DND-41 (cell line): ENCODE results near the gene TRIB2.

Experiments used
- EZH2 ChIP-seq: IDR thresholded peaks from 3 replicates; pipeline ENCODE4 v1.6.1; 2012; ENCODE audit warnings: borderline replicate concordance, low read depth, mild to moderate bottlenecking, moderate library complexity, low read length, inconsistent platforms; ENCODE audit not compliant: severe bottlenecking
- TF ChIP-seq, protein P1 (sequence below): IDR thresholded peaks from 2 replicates; pipeline ENCODE4 v1.5.1; 2012; ENCODE audit warnings: borderline replicate concordance, low read length, moderate library complexity, mild to moderate bottlenecking; ENCODE audit not compliant: poor library complexity, severe bottlenecking; ENCODE audit errors: extremely low read depth

DNA sequence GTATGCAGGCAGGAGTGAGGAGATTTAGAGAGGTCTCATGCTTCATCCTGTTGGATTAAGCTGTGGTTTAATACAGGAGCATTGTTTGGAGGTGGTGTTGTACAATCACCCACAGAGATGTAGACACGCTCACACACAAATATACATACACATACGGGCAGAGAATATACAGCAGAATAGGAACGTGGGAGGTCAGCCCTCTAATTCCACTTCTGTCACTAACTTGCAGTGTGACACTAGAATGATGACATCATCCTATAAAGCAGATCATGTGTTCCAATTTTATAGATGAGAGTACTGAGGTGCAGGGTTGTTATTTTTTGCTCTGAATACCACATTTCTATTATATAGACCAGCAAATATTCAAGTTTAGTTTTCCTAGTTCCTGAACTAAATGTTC is 54.4 kb downstream of the TRIB2 start:
- TF ChIP-seq, protein P1, sequence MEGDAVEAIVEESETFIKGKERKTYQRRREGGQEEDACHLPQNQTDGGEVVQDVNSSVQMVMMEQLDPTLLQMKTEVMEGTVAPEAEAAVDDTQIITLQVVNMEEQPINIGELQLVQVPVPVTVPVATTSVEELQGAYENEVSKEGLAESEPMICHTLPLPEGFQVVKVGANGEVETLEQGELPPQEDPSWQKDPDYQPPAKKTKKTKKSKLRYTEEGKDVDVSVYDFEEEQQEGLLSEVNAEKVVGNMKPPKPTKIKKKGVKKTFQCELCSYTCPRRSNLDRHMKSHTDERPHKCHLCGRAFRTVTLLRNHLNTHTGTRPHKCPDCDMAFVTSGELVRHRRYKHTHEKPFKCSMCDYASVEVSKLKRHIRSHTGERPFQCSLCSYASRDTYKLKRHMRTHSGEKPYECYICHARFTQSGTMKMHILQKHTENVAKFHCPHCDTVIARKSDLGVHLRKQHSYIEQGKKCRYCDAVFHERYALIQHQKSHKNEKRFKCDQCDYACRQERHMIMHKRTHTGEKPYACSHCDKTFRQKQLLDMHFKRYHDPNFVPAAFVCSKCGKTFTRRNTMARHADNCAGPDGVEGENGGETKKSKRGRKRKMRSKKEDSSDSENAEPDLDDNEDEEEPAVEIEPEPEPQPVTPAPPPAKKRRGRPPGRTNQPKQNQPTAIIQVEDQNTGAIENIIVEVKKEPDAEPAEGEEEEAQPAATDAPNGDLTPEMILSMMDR = no peak
- TF ChIP-seq EZH2 = no peak
